ENCODE measurements around the gene PAMR1. TPM values are rescaled to one million over a fixed set of nuclear protein-coding genes. Genes with fewer than 3 reads are reported as not detected.

PAMR1 gene
- total and polyA plus RNA-seq, 2 of the 8 experiments (the other 6 are each of a cell fraction or from before 2014, with no cell fraction given), result 3.0 to 6.9 TPM

GRCh38 chr11:35554491-35555437 lies 29.3 kb upstream of the PAMR1 start:
- ChIA-PET POLR2A (ENCODE audit: partially characterized antibody) (interaction anchor here (1.5 kb wide), 1 partner anchor 30 kb away, joined by 3 read pairs; the partner anchor contains the start of gene PAMR1), CTCF (ENCODE audit: partially characterized antibody) (interaction anchor here (0.6 to 1.2 kb wide), 9 partner anchors 8 to 780 kb away, joined by 3 to 6 read pairs (median 3); partner anchors contain the start of gene PAMR1)
- no peak overlapping the region for H3K14ac ChIP-seq (ENCODE audit: insufficient read length)
- no peak overlapping the region for H2BK12ac ChIP-seq (ENCODE audit: low read depth, low read length)
- H3K4ac ChIP-seq (replicated peaks; ENCODE audit: insufficient read length, low read depth, low read length), result no peak overlapping the region
- 0 out of 2 replicates have a peak overlapping the region, but pooled peaks have one; percentile 44 for H2AFZ ChIP-seq (ENCODE audit: low read length)
- H3K23ac ChIP-seq (ENCODE audit: insufficient read length), result no peak overlapping the region
- H3K27ac ChIP-seq (ENCODE audit: low read depth, low read length), result no peak overlapping the region
- no peaks in the 10 kb centered on the region for H3K79me2 ChIP-seq (ENCODE audit: control insufficient read depth in 1 of 2, insufficient read depth in 2 of 2, low read length in 2 of 2)
- no peaks in the 10 kb centered on the region for H4K20me1 ChIP-seq (replicated peaks in 1 of 2; ENCODE audit: control insufficient read depth in 1 of 2, insufficient read depth in 2 of 2, low read length in 2 of 2)
- peaks cover 0 to 2% (median under 1%) of the 10 kb centered on the region in 4 experiments; a peak in 1 of 7 replicates for H3K4me1 ChIP-seq (replicated peaks in 1 of 4; ENCODE audit: control insufficient read depth in 3 of 4, insufficient read depth in 4 of 4, low read length in 3 of 4)
- H2AK5ac ChIP-seq (ENCODE audit: low read depth, low read length), result no peak overlapping the region
- H2BK20ac ChIP-seq (ENCODE audit: low read length), result peak overlapping the region; percentile 40; the same call in 1 of the 2 replicates
- no peak overlapping the region for H4K91ac ChIP-seq (replicated peaks; ENCODE audit: insufficient read length, low read length)
- no peak overlapping the region for H3K56ac ChIP-seq (replicated peaks; ENCODE audit: insufficient read length, low read depth, low read length)
- no peak overlapping the region for H2BK5ac ChIP-seq (ENCODE audit: low read depth, low read length)
- FAIRE-seq, result no peak
- TF ChIP-seq TEAD4 (IDR thresholded peaks at IDR 0.05; ENCODE audit: low read depth, low read length) (no peak), RAD21 (IDR thresholded peaks at IDR 0.05 in 1 of 2, conservative IDR thresholded peaks at IDR 0.05 in 1 of 2; ENCODE audit: low read depth in 2 of 2, low read length in 2 of 2) (peak in 1 of 2 experiments; percentile 23; a peak in 1 of 4 replicates), CTCF (IDR thresholded peaks at IDR 0.05; ENCODE audit: control extremely low read depth in 1 of 3, insufficient read depth in 1 of 3, low read depth in 1 of 3, low read length in 3 of 3) (peak in 1 of 3 experiments; percentile 39; a peak in 1 of 4 replicates)
- no peak overlapping the region for H3K9ac ChIP-seq (replicated peaks in 1 of 4; ENCODE audit: extremely low read depth in 1 of 4, low read depth in 3 of 4, low read length in 3 of 4)
- no peaks in the 10 kb centered on the region for H3K36me3 ChIP-seq (ENCODE audit: control insufficient read depth in 2 of 4, insufficient read depth in 4 of 4, low read length in 3 of 4)
- no peak overlapping the region for H3K4me3 ChIP-seq (ENCODE audit: extremely low read depth in 1 of 4, insufficient read depth in 2 of 4, low read depth in 3 of 4, low read length in 4 of 4)
- H4K8ac ChIP-seq (ENCODE audit: extremely low read depth, insufficient read depth, low read length), result no peak overlapping the region
- H4K5ac ChIP-seq (ENCODE audit: insufficient read length, low read depth, low read length), result no peak overlapping the region
- H3K79me1 ChIP-seq (ENCODE audit: low read depth, low read length), result no peaks in the 10 kb centered on the region
- 61% methylated on average over 5 of the region's 5 CpGs; no CpG with 5 or more reads in 1 of the 2 experiments for WGBS, 2 experiments (ENCODE audit: extremely low coverage in 1 of 2, insufficient coverage in 1 of 2, insufficient read length in 1 of 2, insufficient replicate concordance in 2 of 2, low coverage in 1 of 2, low lambda C conversion rate in 2 of 2, missing lambda C conversion rate in 1 of 2)
- no peaks in the 10 kb centered on the region for H3K27me3 ChIP-seq (replicated peaks in 1 of 4; ENCODE audit: control insufficient read depth in 3 of 4, extremely low read depth in 1 of 4, insufficient read depth in 3 of 4, low read length in 3 of 4)
- H3K23me2 ChIP-seq (ENCODE audit: low read depth, low read length), result no peaks in the 10 kb centered on the region
- no peak overlapping the region for H3K4me2 ChIP-seq (ENCODE audit: insufficient read depth in 1 of 2, low read depth in 2 of 2, low read length in 2 of 2)
- DNase-seq (ENCODE audit: low read depth in 1 of 2, low spot score in 2 of 2), result no peak
- H3K18ac ChIP-seq (ENCODE audit: extremely low read depth, low read length), result 0 out of 2 replicates have a peak overlapping the region, but pooled peaks have one; percentile 26
- H2BK15ac ChIP-seq (ENCODE audit: low read length), result 0 out of 2 replicates have a peak overlapping the region, but pooled peaks have one; percentile 40
- H2BK120ac ChIP-seq (replicated peaks; ENCODE audit: low read depth, low read length), result no peak overlapping the region
- no peaks in the 10 kb centered on the region for H3K9me3 ChIP-seq (ENCODE audit: insufficient read depth in 2 of 2, low read depth in 1 of 2, low read length in 1 of 2)

Measured in H1 (cell line).